Measurements from ENCODE around the gene EEF2K. TPM values are rescaled to one million over a fixed set of nuclear protein-coding genes. Genes with fewer than 3 reads are reported as not detected.

EEF2K gene
- total and polyA plus RNA-seq, 2 of the 13 experiments (the other 11 are each of a cell fraction or from before 2014, with no cell fraction given): 22.0 to 23.8 TPM

- TF ChIP-seq, protein P1, sequence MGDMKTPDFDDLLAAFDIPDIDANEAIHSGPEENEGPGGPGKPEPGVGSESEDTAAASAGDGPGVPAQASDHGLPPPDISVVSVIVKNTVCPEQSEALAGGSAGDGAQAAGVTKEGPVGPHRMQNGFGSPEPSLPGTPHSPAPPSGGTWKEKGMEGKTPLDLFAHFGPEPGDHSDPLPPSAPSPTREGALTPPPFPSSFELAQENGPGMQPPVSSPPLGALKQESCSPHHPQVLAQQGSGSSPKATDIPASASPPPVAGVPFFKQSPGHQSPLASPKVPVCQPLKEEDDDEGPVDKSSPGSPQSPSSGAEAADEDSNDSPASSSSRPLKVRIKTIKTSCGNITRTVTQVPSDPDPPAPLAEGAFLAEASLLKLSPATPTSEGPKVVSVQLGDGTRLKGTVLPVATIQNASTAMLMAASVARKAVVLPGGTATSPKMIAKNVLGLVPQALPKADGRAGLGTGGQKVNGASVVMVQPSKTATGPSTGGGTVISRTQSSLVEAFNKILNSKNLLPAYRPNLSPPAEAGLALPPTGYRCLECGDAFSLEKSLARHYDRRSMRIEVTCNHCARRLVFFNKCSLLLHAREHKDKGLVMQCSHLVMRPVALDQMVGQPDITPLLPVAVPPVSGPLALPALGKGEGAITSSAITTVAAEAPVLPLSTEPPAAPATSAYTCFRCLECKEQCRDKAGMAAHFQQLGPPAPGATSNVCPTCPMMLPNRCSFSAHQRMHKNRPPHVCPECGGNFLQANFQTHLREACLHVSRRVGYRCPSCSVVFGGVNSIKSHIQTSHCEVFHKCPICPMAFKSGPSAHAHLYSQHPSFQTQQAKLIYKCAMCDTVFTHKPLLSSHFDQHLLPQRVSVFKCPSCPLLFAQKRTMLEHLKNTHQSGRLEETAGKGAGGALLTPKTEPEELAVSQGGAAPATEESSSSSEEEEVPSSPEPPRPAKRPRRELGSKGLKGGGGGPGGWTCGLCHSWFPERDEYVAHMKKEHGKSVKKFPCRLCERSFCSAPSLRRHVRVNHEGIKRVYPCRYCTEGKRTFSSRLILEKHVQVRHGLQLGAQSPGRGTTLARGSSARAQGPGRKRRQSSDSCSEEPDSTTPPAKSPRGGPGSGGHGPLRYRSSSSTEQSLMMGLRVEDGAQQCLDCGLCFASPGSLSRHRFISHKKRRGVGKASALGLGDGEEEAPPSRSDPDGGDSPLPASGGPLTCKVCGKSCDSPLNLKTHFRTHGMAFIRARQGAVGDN (CRISPR knock-in tag; IDR thresholded peaks at IDR 0.05): peak; percentile 80
- no peak for TF ChIP-seq ZNF10 (CRISPR knock-in tag; IDR thresholded peaks at IDR 0.05; ENCODE audit: borderline replicate concordance, low read depth)
- TF ChIP-seq SRSF4 (IDR thresholded peaks at IDR 0.05; ENCODE audit: low read depth, low read length, poor library complexity, severe bottlenecking): no peak
- peak; percentile 96 for TF ChIP-seq MEF2D (CRISPR knock-in tag; IDR thresholded peaks at IDR 0.05)
- TF ChIP-seq ZNF143 (CRISPR knock-in tag; IDR thresholded peaks at IDR 0.05): peak; percentile 60; the same call in 1 of the 2 replicates
- TF ChIP-seq HIVEP1 (CRISPR knock-in tag; IDR thresholded peaks at IDR 0.05): no peak; the same call in 1 of the 2 replicates
- no peak for TF ChIP-seq ZNF660 (CRISPR knock-in tag; IDR thresholded peaks at IDR 0.05; ENCODE audit: borderline replicate concordance, low read depth)
- TF ChIP-seq KAT8 (CRISPR knock-in tag; IDR thresholded peaks at IDR 0.05): peak; percentile 93
- no peak for TF ChIP-seq ZNF30 (CRISPR knock-in tag; IDR thresholded peaks at IDR 0.05)
- TF ChIP-seq MZF1 (CRISPR knock-in tag; IDR thresholded peaks at IDR 0.05; ENCODE audit: borderline replicate concordance): no peak; the same call in 1 of the 2 replicates
- TF ChIP-seq KDM2A (CRISPR knock-in tag; IDR thresholded peaks at IDR 0.05; ENCODE audit: borderline replicate concordance, low read depth): peak; percentile 80; the same call in 1 of the 2 replicates
- peak; percentile 69; the same call in 1 of the 2 replicates for TF ChIP-seq ZNF543 (CRISPR knock-in tag; IDR thresholded peaks at IDR 0.05)
- peak; percentile 83 for TF ChIP-seq TMF1 (CRISPR knock-in tag; IDR thresholded peaks at IDR 0.05; ENCODE audit: low read depth)
- TF ChIP-seq SNAPC2 (CRISPR knock-in tag; IDR thresholded peaks at IDR 0.05): peak; percentile 95; the same call in 1 of the 2 replicates
- 0 out of 2 replicates have a peak, but pooled peaks have one; percentile 14 for TF ChIP-seq NAIF1 (CRISPR knock-in tag; IDR thresholded peaks at IDR 0.05; ENCODE audit: borderline replicate concordance)
- TF ChIP-seq ZFP36L2 (CRISPR knock-in tag; IDR thresholded peaks at IDR 0.05): peak; percentile 79; the same call in 1 of the 2 replicates
- TF ChIP-seq REXO4 (CRISPR knock-in tag; IDR thresholded peaks at IDR 0.05; ENCODE audit: borderline replicate concordance): no peak; the same call in 1 of the 2 replicates
- peak; percentile 92; the same call in 1 of the 2 replicates for TF ChIP-seq ZNF232 (CRISPR knock-in tag; IDR thresholded peaks at IDR 0.05; ENCODE audit: borderline replicate concordance)
- peak; percentile 71 for TF ChIP-seq CHD2 (IDR thresholded peaks at IDR 0.05; ENCODE audit: low read depth, low read length)
- TF ChIP-seq NONO (IDR thresholded peaks at IDR 0.05): no peak
- no peak for TF ChIP-seq NONO (CRISPR knock-in tag; conservative IDR thresholded peaks at IDR 0.05)
- peak; percentile 93 for TF ChIP-seq ZNF547 (CRISPR knock-in tag; IDR thresholded peaks at IDR 0.05)
- TF ChIP-seq ZNF564 (CRISPR knock-in tag; IDR thresholded peaks at IDR 0.05): peak; percentile 33; the same call in 1 of the 2 replicates
- 0 out of 2 replicates have a peak, but pooled peaks have one; percentile 39 for TF ChIP-seq TP53 (CRISPR knock-in tag; conservative IDR thresholded peaks at IDR 0.05)
- TF ChIP-seq NBN (conservative IDR thresholded peaks at IDR 0.05): no peak
- no peak for TF ChIP-seq NR2F2 (IDR thresholded peaks at IDR 0.05; ENCODE audit: borderline replicate concordance, low read depth)
- no peak for TF ChIP-seq ZFP41 (CRISPR knock-in tag; IDR thresholded peaks at IDR 0.05; ENCODE audit: borderline replicate concordance)
- TF ChIP-seq GLI4 (CRISPR knock-in tag; IDR thresholded peaks at IDR 0.05; ENCODE audit: borderline replicate concordance): no peak; the same call in 1 of the 2 replicates
These were observed 13.6 kb upstream of the EEF2K start (continued) for GRCh38 chr16:22192261-22193062.

Data from HepG2 (cell line).